GM12891 (cell line): Measurements from ENCODE around the gene AMBP.

ENCODE experiments used
- DNase-seq: peaks from one replicate; pipeline ENCODE4 v3.0.0; 2011; ENCODE audit warnings: low spot score; ENCODE audit not compliant: insufficient read length
- FAIRE-seq: peaks from 2 replicates; lab custom pipeline; 2011; peaks lifted over from hg19 to GRCh38; lab: Jason Lieb, UNC
- PAX5 ChIP-seq: IDR thresholded peaks from 2 replicates; pipeline ENCODE4 v1.6.1; 2011; ENCODE audit warnings: low read length, moderate library complexity, mild to moderate bottlenecking; ENCODE audit not compliant: insufficient read depth, severe bottlenecking
- POLR2A ChIP-seq: IDR thresholded peaks from 2 replicates; pipeline ENCODE4 v1.6.1; 2011; ENCODE audit warnings: low read depth, low read length, control low read depth
- POLR2AphosphoS5 ChIP-seq: IDR thresholded peaks from 2 replicates; pipeline ENCODE4 v1.6.1; 2011; ENCODE audit warnings: low read depth, low read length, control low read depth
- POU2F2 ChIP-seq: IDR thresholded peaks from 2 replicates; pipeline ENCODE4 v1.6.1; 2011; ENCODE audit warnings: low read depth, mild to moderate bottlenecking, control low read depth, low read length, moderate library complexity
- SPI1 ChIP-seq: IDR thresholded peaks from 2 replicates; pipeline ENCODE4 v1.6.1; 2011; ENCODE audit warnings: low read depth, low read length, control low read depth
- TAF1 ChIP-seq: IDR thresholded peaks from 2 replicates; pipeline ENCODE4 v1.6.1; 2011; ENCODE audit warnings: low read depth, low read length, control low read depth

Gene AMBP

GRCh38 chr9:114075602-114076001 is 2.5 kb downstream of the AMBP start:
- no peak for DNase-seq
- TF ChIP-seq POLR2AphosphoS5 (no peak), TAF1 (no peak), SPI1 (no peak), PAX5 (no peak), POU2F2 (no peak), POLR2A (no peak)
- no peak for FAIRE-seq

GRCh38 chr9:114072184-114073140 is 5.6 kb downstream of the AMBP start:
- TF ChIP-seq PAX5 (no peak), POLR2A (no peak), SPI1 (no peak), TAF1 (no peak), POLR2AphosphoS5 (no peak), POU2F2 (no peak)
- FAIRE-seq (no peak), DNase-seq (no peak)

GRCh38 chr9:114071197-114071795 is 6.8 kb downstream of the AMBP start:
- no peak for TF ChIP-seq SPI1
- no peak for TF ChIP-seq POU2F2
- TF ChIP-seq PAX5: no peak
- no peak for TF ChIP-seq POLR2A
- no peak for TF ChIP-seq TAF1
- no peak for TF ChIP-seq POLR2AphosphoS5
- no peak for FAIRE-seq

GRCh38 chr9:114070188-114071103 is 7.7 kb downstream of the AMBP start:
- no peak for TF ChIP-seq PAX5
- no peak for TF ChIP-seq POLR2A
- TF ChIP-seq POU2F2: no peak
- TF ChIP-seq TAF1: no peak
- no peak for TF ChIP-seq POLR2AphosphoS5
- no peak for TF ChIP-seq SPI1
- FAIRE-seq (no peak), DNase-seq (no peak)

More at GRCh38 chr9:114071197-114071795, 6.8 kb downstream of the AMBP start:
- no peak for DNase-seq

- FAIRE-seq: no peak
- DNase-seq: no peak
- TF ChIP-seq POU2F2 (no peak), POLR2AphosphoS5 (no peak), PAX5 (no peak), TAF1 (no peak), POLR2A (no peak), SPI1 (no peak)
Observed at GRCh38 chr9:114069476-114070187, 8.5 kb downstream of the AMBP start.

GRCh38 chr9:114065304-114065703 is 12.8 kb downstream of the AMBP start:
- no peak for DNase-seq
- no peak for FAIRE-seq
- TF ChIP-seq POLR2A (no peak), POU2F2 (no peak), PAX5 (no peak), POLR2AphosphoS5 (no peak), TAF1 (no peak), SPI1 (no peak)

- DNase-seq (no peak), FAIRE-seq (no peak)
- TF ChIP-seq SPI1 (no peak), PAX5 (no peak), TAF1 (no peak), POU2F2 (no peak), POLR2AphosphoS5 (no peak), POLR2A (no peak)
Observed at GRCh38 chr9:114061830-114062474, 16.1 kb downstream of the AMBP start.
